Hepatocyte (in vitro differentiated cells): ENCODE measurements around the gene EPHB1. TPM values are rescaled to one million over a fixed set of nuclear protein-coding genes. Genes with fewer than 3 reads are reported as not detected.

ENCODE experiments used
- DNase-seq: peaks from one replicate; pipeline ENCODE4 v3.0.0-alpha.2; 2016; ENCODE audit warnings: low spot score
- H2AFZ ChIP-seq: fragments of 200-600 bp; sonication (generic); 2 replicates; pipeline ENCODE4 v1.6.0; 2016; ENCODE audit warnings: antibody characterized with exemption, mild to moderate bottlenecking
- H3K27ac ChIP-seq: fragments of 200-600 bp; sonication (generic); 2 replicates; pipeline ENCODE4 v1.5.1; 2016; ENCODE audit warnings: mild to moderate bottlenecking
- H3K27me3 ChIP-seq: fragments of 200-600 bp; sonication (generic); 2 replicates; pipeline ENCODE4 v1.6.1; 2016
- H3K36me3 ChIP-seq: fragments of 200-600 bp; sonication (generic); replicated peaks from 2 replicates; pipeline ENCODE4 v1.5.1; 2016; ENCODE audit warnings: low read depth; ENCODE audit not compliant: insufficient read depth
- H3K4me1 ChIP-seq: fragments of 200-600 bp; sonication (generic); 2 replicates; pipeline ENCODE4 v1.5.1; 2016; ENCODE audit warnings: mild to moderate bottlenecking, moderate library complexity; ENCODE audit not compliant: insufficient read depth
- H3K4me2 ChIP-seq: fragments of 200-600 bp; sonication (generic); 2 replicates; pipeline ENCODE4 v1.6.0; 2016
- H3K4me3 ChIP-seq: fragments of 200-600 bp; sonication (generic); 2 replicates; pipeline ENCODE4 v1.5.1; 2016; ENCODE audit warnings: mild to moderate bottlenecking
- H3K79me2 ChIP-seq: fragments of 200-600 bp; sonication (generic); 2 replicates; pipeline ENCODE4 v1.6.0; 2017; ENCODE audit warnings: mild to moderate bottlenecking
- H3K9me2 ChIP-seq: fragments of 200-600 bp; sonication (generic); replicated peaks from 2 replicates; pipeline ENCODE4 v1.6.0; 2017; ENCODE audit warnings: mild to moderate bottlenecking; ENCODE audit not compliant: insufficient read depth
- H3K9me3 ChIP-seq: fragments of 200-600 bp; sonication (generic); 2 replicates; pipeline ENCODE4 v1.5.1; 2016; ENCODE audit warnings: low read depth, mild to moderate bottlenecking
- H4K20me1 ChIP-seq: fragments of 200-600 bp; sonication (generic); 2 replicates; pipeline ENCODE4 v1.6.0; 2016; ENCODE audit warnings: mild to moderate bottlenecking; ENCODE audit not compliant: insufficient read depth, poor library complexity, severe bottlenecking
- CTCF ChIP-seq: fragments of 200-600 bp; sonication (generic); IDR thresholded peaks from 2 replicates; pipeline ENCODE4 v1.5.1; 2016; ENCODE audit warnings: antibody characterized with exemption, mild to moderate bottlenecking; ENCODE audit not compliant: poor library complexity
- EZH2 ChIP-seq: fragments of 200-600 bp; sonication (generic); IDR thresholded peaks from 2 replicates; pipeline ENCODE4 v1.6.1; 2016; ENCODE audit warnings: antibody characterized with exemption, mild to moderate bottlenecking, borderline replicate concordance
- EZH2phosphoT487 ChIP-seq: fragments of 200-600 bp; sonication (generic); IDR thresholded peaks from one replicate; pipeline ENCODE4 v1.6.1; 2018; ENCODE audit warnings: antibody characterized with exemption, mild to moderate bottlenecking, low read depth, moderate library complexity; ENCODE audit not compliant: unreplicated experiment, severe bottlenecking
- WGBS: methylation state at CpG from one replicate; pipeline ENCODE4 v1.1.6; 2016; ENCODE audit warnings: low lambda C conversion rate; ENCODE audit errors: missing lambda C conversion rate; 5-methylcytosine and 5-hydroxymethylcytosine counted together
- polyA plus RNA-seq: library from polyadenylated mRNA; unstranded; fragments of >200 nt; fragmentation: Nextera tagmentation; extraction: Ambion mirVana; gene quantifications from 2 replicates; pipeline ENCODE4 v1.2.1, GENCODE V29; 2016
- total RNA-seq: library from RNA; depleted of rRNA; stranded (reverse); fragments of >200 nt; gene quantifications from 2 replicates; pipeline ENCODE4 v1.2.3, GENCODE V29; 2014

The EPHB1 gene
- total and polyA plus RNA-seq, 2 experiments from 2014 or later: 3.3 to 5.6 TPM

- Histone ChIP-seq H3K4me3 (no peak overlapping the region), H2AFZ (no peak overlapping the region)
- WGBS: 70% methylated on average over 3 of the region's 3 CpGs
Observed at GRCh38 chr3:134974624-134975023, 179.6 kb downstream of the EPHB1 start.

GRCh38 chr3:134976948-134977347 is 181.9 kb downstream of the EPHB1 start:
- no peak for DNase-seq
- Histone ChIP-seq H3K4me3 (no peak overlapping the region), H4K20me1 (no peaks in the 10 kb centered on the region), H3K36me3 (no peaks in the 10 kb centered on the region), H3K27ac (no peak overlapping the region), H3K9me3 (no peaks in the 10 kb centered on the region), H3K9me2 (no peaks in the 10 kb centered on the region), H3K4me1 (no peaks in the 10 kb centered on the region), H3K79me2 (no peaks in the 10 kb centered on the region), H3K4me2 (no peak overlapping the region), H3K27me3 (no peaks in the 10 kb centered on the region), H2AFZ (no peak overlapping the region)
- WGBS: 92% methylated on average over 3 of the region's 3 CpGs
- no peak for TF ChIP-seq EZH2phosphoT487
- no peak for TF ChIP-seq CTCF
- TF ChIP-seq EZH2: no peak

More at GRCh38 chr3:134974624-134975023, 179.6 kb downstream of the EPHB1 start:
- H3K27me3 ChIP-seq: peaks cover 2% of the 10 kb centered on the region
- TF ChIP-seq EZH2phosphoT487: no peak
- no peak for TF ChIP-seq EZH2
- TF ChIP-seq CTCF: no peak
- no peaks in the 10 kb centered on the region for H3K79me2 ChIP-seq
- H3K9me2 ChIP-seq: no peaks in the 10 kb centered on the region
- H3K4me2 ChIP-seq: no peak overlapping the region
- no peaks in the 10 kb centered on the region for H3K4me1 ChIP-seq
- H3K9me3 ChIP-seq: no peaks in the 10 kb centered on the region
- H3K27ac ChIP-seq: no peak overlapping the region
- H3K36me3 ChIP-seq: no peaks in the 10 kb centered on the region
- H4K20me1 ChIP-seq: no peaks in the 10 kb centered on the region
- DNase-seq: no peak

GRCh38 chr3:134978658-134979057 is 183.6 kb downstream of the EPHB1 start:
- no peak overlapping the region for H2AFZ ChIP-seq
- H3K4me2 ChIP-seq: no peak overlapping the region
- H3K9me3 ChIP-seq: no peaks in the 10 kb centered on the region
- no peaks in the 10 kb centered on the region for H3K27me3 ChIP-seq
- H3K79me2 ChIP-seq: no peaks in the 10 kb centered on the region
- H3K36me3 ChIP-seq: no peaks in the 10 kb centered on the region
- H4K20me1 ChIP-seq: no peaks in the 10 kb centered on the region
- H3K4me1 ChIP-seq: no peaks in the 10 kb centered on the region
- DNase-seq: no peak
- TF ChIP-seq EZH2phosphoT487 (no peak), CTCF (no peak)
- no peak overlapping the region for H3K4me3 ChIP-seq
- H3K9me2 ChIP-seq: no peaks in the 10 kb centered on the region
- H3K27ac ChIP-seq: no peak overlapping the region
- WGBS: 89% methylated on average over 1 of the region's 1 CpG
